OCI-LY1 (cell line): Measurements from ENCODE around the gene SLC22A23.

Experiments
- CTCF ChIP-seq: fragments of 200-600 bp; sonication (generic), shearing (Covaris generic); IDR thresholded peaks from 2 replicates; pipeline ENCODE4 v1.5.1; 2017; ENCODE audit warnings: mild to moderate bottlenecking, antibody characterized with exemption, low read length, moderate library complexity, mixed read lengths
- EZH2 ChIP-seq: fragments of 200-600 bp; sonication (generic), shearing (Covaris generic); IDR thresholded peaks from 2 replicates; pipeline ENCODE4 v1.8.0; 2017; ENCODE audit warnings: borderline replicate concordance, mixed run types, mild to moderate bottlenecking, antibody characterized with exemption, low read length, moderate library complexity, mixed read lengths

- TF ChIP-seq CTCF (no peak), EZH2 (no peak)
These were observed 7.0 kb downstream of the SLC22A23 start for GRCh38 chr6:3449750-3450305.
